ENCODE measurements around the gene GOSR2. TPM values are rescaled to one million over a fixed set of nuclear protein-coding genes. Genes with fewer than 3 reads are reported as not detected.

The GOSR2 gene
- total RNA-seq, 1 experiment from 2014 or later: 36.5 TPM

DNA sequence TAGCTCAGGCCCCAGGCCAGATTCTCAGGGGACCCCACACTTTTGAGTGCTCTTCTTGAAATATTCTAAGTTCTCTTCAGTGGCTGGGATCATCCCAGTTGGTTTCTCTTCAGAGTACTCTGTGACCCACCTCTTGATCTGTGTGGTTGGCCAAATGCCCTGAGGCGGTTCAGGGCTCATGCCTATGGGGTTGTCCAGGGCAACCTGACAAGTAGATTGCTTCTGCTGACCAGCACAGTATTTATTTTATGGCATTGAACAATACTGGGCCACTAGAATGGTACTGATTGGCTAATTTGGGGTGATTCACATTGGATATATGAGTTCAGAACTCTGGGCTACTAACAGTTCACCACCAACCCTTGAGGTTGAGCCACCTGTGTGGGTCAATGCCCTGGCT lies 7.4 kb upstream of the GOSR2 start:
- CTCF ChIA-PET: no interaction called here
- Histone ChIP-seq H3K36me3 (ENCODE audit: control insufficient read depth, insufficient read depth, low read length) (no peaks in the 10 kb centered on the region), H3K27ac (ENCODE audit: low read length) (no peak overlapping the region), H3K4me1 (ENCODE audit: control insufficient read depth, insufficient read depth, low read length) (no peaks in the 10 kb centered on the region), H3K9me3 (ENCODE audit: control insufficient read depth, insufficient read depth, low read depth, low read length) (no peaks in the 10 kb centered on the region), H3K4me3 (ENCODE audit: low read depth in 2 of 2, low read length in 2 of 2) (no peak overlapping the region), H3K27me3 (ENCODE audit: control insufficient read depth, insufficient read depth, low read length) (no peaks in the 10 kb centered on the region)
- DNase-seq (ENCODE audit: low read depth, low spot score): no peak
- in situ Hi-C loops (cut with HindIII; ENCODE audit: low pct_unique_long_range_greater_than_20kb, low sequenced_read_pairs) (no loop called here), intact Hi-C loops (cut with micrococcal nuclease; ENCODE audit: unreplicated experiment) (no loop called here)
- POLR2A ChIA-PET: no interaction called here
- no peak for ATAC-seq
- BruUV-seq (replicated peaks): no TSS peak
- TF ChIP-seq TCF7L2 (IDR thresholded peaks at IDR 0.05; ENCODE audit: low read depth, low read length) (no peak), POLR2AphosphoS5 (IDR thresholded peaks at IDR 0.05; ENCODE audit: low read depth, low read length) (no peak), SIN3A (IDR thresholded peaks at IDR 0.05; ENCODE audit: borderline replicate concordance, insufficient read depth, low read depth, low read length) (no peak)
- TF ChIP-seq, protein P1, sequence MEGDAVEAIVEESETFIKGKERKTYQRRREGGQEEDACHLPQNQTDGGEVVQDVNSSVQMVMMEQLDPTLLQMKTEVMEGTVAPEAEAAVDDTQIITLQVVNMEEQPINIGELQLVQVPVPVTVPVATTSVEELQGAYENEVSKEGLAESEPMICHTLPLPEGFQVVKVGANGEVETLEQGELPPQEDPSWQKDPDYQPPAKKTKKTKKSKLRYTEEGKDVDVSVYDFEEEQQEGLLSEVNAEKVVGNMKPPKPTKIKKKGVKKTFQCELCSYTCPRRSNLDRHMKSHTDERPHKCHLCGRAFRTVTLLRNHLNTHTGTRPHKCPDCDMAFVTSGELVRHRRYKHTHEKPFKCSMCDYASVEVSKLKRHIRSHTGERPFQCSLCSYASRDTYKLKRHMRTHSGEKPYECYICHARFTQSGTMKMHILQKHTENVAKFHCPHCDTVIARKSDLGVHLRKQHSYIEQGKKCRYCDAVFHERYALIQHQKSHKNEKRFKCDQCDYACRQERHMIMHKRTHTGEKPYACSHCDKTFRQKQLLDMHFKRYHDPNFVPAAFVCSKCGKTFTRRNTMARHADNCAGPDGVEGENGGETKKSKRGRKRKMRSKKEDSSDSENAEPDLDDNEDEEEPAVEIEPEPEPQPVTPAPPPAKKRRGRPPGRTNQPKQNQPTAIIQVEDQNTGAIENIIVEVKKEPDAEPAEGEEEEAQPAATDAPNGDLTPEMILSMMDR (IDR thresholded peaks at IDR 0.05): no peak
- TF ChIP-seq, protein P2, sequence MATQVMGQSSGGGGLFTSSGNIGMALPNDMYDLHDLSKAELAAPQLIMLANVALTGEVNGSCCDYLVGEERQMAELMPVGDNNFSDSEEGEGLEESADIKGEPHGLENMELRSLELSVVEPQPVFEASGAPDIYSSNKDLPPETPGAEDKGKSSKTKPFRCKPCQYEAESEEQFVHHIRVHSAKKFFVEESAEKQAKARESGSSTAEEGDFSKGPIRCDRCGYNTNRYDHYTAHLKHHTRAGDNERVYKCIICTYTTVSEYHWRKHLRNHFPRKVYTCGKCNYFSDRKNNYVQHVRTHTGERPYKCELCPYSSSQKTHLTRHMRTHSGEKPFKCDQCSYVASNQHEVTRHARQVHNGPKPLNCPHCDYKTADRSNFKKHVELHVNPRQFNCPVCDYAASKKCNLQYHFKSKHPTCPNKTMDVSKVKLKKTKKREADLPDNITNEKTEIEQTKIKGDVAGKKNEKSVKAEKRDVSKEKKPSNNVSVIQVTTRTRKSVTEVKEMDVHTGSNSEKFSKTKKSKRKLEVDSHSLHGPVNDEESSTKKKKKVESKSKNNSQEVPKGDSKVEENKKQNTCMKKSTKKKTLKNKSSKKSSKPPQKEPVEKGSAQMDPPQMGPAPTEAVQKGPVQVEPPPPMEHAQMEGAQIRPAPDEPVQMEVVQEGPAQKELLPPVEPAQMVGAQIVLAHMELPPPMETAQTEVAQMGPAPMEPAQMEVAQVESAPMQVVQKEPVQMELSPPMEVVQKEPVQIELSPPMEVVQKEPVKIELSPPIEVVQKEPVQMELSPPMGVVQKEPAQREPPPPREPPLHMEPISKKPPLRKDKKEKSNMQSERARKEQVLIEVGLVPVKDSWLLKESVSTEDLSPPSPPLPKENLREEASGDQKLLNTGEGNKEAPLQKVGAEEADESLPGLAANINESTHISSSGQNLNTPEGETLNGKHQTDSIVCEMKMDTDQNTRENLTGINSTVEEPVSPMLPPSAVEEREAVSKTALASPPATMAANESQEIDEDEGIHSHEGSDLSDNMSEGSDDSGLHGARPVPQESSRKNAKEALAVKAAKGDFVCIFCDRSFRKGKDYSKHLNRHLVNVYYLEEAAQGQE (IDR thresholded peaks at IDR 0.05; ENCODE audit: insufficient read depth in 1 of 2, low read depth in 2 of 2, low read length in 1 of 2): no peak

DNA sequence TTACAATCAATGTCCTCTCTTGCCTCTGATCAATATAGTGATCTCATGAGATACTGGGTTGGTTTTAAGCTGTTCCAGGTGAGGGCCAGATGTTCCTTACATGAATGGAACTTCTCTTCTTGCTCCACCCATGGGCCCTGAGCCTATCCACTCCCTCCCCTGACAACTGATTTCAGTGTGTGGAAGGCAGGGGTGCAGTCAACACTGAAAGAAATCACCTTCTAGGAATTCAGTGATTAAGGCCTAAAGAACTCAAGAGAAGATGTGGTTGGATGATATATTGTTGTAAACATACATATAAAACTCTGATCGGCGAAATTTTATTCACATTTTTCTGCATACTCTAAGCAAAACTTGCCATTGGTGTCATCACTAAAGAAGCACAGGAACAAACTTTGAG lies 6.7 kb upstream of the GOSR2 start:
- Histone ChIP-seq H3K27me3 (ENCODE audit: control insufficient read depth, insufficient read depth, low read length) (no peaks in the 10 kb centered on the region), H3K36me3 (ENCODE audit: control insufficient read depth, insufficient read depth, low read length) (no peaks in the 10 kb centered on the region), H3K4me1 (ENCODE audit: control insufficient read depth, insufficient read depth, low read length) (no peaks in the 10 kb centered on the region), H3K4me3 (ENCODE audit: low read depth in 2 of 2, low read length in 2 of 2) (no peak overlapping the region), H3K27ac (ENCODE audit: low read length) (no peak overlapping the region), H3K9me3 (ENCODE audit: control insufficient read depth, insufficient read depth, low read depth, low read length) (no peaks in the 10 kb centered on the region)
- TF ChIP-seq, protein P1 (IDR thresholded peaks at IDR 0.05): no peak
- TF ChIP-seq SIN3A (IDR thresholded peaks at IDR 0.05; ENCODE audit: borderline replicate concordance, insufficient read depth, low read depth, low read length): no peak
- no peak for TF ChIP-seq POLR2AphosphoS5 (IDR thresholded peaks at IDR 0.05; ENCODE audit: low read depth, low read length)
- TF ChIP-seq, protein P2 (IDR thresholded peaks at IDR 0.05; ENCODE audit: insufficient read depth in 1 of 2, low read depth in 2 of 2, low read length in 1 of 2): no peak
- no peak for TF ChIP-seq TCF7L2 (IDR thresholded peaks at IDR 0.05; ENCODE audit: low read depth, low read length)
- CTCF ChIA-PET: no interaction called here
- intact Hi-C loops (cut with micrococcal nuclease; ENCODE audit: unreplicated experiment): no loop called here
- POLR2A ChIA-PET: no interaction called here
- in situ Hi-C loops (cut with HindIII; ENCODE audit: low pct_unique_long_range_greater_than_20kb, low sequenced_read_pairs): no loop called here
- no peak for DNase-seq (ENCODE audit: low read depth, low spot score)
- no TSS peak for BruUV-seq (replicated peaks)
- no peak for ATAC-seq

Data from Panc1 (cell line).